ENCODE results near the gene TDRD5.

The TDRD5 gene

DNA sequence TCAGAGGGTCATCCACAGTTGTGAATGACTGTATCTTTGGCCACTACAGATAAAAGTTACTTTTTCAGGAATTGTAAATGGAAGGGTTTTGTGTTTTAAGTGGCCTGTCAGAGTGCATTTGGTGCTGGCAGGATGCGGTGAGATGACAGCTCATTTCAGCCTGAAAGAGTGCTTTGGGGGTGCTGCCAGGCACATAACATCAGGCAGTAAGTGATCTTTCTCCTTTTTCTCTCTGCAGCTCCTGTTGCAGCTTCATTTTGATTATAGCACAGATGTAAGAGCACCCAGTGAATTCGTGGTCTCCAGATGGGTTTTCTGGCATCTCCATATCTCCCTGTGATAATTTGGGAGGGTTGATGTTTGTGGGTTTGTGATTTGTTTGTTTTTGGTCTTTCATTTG lies 136.6 kb downstream of the TDRD5 start:
- in situ Hi-C loops (cut with MboI; ENCODE audit: low sequenced_read_pairs, unreplicated experiment): no loop called here
- no peak for DNase-seq (ENCODE audit: low spot score)
- TF ChIP-seq, protein P1, sequence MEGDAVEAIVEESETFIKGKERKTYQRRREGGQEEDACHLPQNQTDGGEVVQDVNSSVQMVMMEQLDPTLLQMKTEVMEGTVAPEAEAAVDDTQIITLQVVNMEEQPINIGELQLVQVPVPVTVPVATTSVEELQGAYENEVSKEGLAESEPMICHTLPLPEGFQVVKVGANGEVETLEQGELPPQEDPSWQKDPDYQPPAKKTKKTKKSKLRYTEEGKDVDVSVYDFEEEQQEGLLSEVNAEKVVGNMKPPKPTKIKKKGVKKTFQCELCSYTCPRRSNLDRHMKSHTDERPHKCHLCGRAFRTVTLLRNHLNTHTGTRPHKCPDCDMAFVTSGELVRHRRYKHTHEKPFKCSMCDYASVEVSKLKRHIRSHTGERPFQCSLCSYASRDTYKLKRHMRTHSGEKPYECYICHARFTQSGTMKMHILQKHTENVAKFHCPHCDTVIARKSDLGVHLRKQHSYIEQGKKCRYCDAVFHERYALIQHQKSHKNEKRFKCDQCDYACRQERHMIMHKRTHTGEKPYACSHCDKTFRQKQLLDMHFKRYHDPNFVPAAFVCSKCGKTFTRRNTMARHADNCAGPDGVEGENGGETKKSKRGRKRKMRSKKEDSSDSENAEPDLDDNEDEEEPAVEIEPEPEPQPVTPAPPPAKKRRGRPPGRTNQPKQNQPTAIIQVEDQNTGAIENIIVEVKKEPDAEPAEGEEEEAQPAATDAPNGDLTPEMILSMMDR (IDR thresholded peaks at IDR 0.05; ENCODE audit: borderline replicate concordance, control extremely low read depth, extremely low read depth, insufficient read depth, missing control alignments): no peak

DNA sequence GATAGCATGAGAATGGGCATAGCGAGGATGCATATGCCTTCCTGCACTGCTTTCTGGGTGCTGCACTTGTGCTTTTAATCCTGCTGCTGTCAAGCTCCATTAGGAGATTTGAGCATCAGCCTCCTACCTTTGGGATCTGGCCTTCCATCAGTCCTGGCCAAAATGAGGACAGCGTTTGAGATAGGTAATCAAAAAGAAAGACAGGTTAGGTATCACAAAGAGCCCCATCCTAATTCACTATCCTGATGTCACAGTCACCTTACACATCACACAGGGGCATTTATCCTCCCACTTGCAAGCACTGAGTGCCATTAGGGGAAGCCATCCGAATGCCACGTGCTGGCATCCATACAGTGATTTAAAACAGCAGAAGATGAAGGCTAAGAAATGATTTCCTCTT lies 138.2 kb downstream of the TDRD5 start:
- TF ChIP-seq, protein P1 (IDR thresholded peaks at IDR 0.05; ENCODE audit: borderline replicate concordance, control extremely low read depth, extremely low read depth, insufficient read depth, missing control alignments): no peak
- in situ Hi-C loops (cut with MboI; ENCODE audit: low sequenced_read_pairs, unreplicated experiment): no loop called here
- no peak for DNase-seq (ENCODE audit: low spot score)

DNA sequence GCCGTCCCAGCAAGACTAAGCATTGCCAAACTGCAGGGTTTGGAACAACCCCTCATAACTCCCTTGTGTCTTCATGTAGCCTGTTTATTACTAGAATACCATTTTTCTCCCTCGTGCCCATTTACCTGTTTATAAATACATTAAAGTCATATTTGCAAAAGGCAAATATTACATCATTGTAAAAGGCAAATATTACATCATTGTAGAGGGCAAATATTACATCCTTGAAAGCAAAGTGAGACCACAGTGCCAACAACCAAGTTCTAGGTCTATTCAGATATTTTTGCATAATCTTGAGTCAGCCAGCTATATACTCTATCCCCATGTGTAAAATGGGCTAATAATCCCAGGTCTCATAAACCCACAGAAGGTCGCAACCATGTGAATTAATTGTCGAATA lies 140.0 kb downstream of the TDRD5 start:
- TF ChIP-seq, protein P1 (IDR thresholded peaks at IDR 0.05; ENCODE audit: borderline replicate concordance, control extremely low read depth, extremely low read depth, insufficient read depth, missing control alignments): no peak
- in situ Hi-C loops (cut with MboI; ENCODE audit: low sequenced_read_pairs, unreplicated experiment): no loop called here
- no peak for DNase-seq (ENCODE audit: low spot score)
